ENCODE data around the gene MT1H.
"Not testable (repeated sequence)": the region's sequence is repeated elsewhere in the genome, so short reads cannot be mapped to it uniquely, and the experiment has no call there.

MT1H gene

DNA sequence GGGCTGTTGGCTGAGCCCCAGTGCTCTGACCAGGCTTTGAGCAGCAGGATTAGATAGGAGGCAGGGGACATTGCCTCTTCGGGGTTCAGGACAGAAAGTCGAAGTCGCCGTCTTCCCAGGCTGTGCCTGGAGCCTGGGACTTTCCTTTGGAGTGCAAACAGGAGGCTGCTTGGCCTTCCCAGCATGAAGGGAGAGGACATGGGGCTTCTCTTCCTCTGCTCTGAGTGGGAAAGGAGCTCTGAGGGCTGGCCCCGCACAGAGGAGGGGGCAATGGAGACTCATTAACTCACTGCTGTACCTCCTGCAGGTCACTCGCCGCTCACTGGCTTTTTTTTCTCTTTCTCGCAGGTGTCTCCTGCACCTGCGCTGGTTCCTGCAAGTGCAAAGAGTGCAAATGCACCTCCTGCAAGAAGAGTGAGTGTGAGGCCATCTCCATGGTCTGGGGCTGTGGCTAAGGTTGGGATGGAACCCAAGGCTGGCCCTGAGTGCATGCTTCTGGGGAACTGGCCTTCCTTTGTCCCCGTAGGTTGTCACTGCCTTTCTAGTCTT is 11.2 kb upstream of the MT1H start:
- TF ChIP-seq CTCF (IDR thresholded peaks at IDR 0.05; ENCODE audit: low read depth, low read length), result no peak
- H3K4me3 ChIP-seq (ENCODE audit: low read depth, low read length), result no peak overlapping the region

DNA sequence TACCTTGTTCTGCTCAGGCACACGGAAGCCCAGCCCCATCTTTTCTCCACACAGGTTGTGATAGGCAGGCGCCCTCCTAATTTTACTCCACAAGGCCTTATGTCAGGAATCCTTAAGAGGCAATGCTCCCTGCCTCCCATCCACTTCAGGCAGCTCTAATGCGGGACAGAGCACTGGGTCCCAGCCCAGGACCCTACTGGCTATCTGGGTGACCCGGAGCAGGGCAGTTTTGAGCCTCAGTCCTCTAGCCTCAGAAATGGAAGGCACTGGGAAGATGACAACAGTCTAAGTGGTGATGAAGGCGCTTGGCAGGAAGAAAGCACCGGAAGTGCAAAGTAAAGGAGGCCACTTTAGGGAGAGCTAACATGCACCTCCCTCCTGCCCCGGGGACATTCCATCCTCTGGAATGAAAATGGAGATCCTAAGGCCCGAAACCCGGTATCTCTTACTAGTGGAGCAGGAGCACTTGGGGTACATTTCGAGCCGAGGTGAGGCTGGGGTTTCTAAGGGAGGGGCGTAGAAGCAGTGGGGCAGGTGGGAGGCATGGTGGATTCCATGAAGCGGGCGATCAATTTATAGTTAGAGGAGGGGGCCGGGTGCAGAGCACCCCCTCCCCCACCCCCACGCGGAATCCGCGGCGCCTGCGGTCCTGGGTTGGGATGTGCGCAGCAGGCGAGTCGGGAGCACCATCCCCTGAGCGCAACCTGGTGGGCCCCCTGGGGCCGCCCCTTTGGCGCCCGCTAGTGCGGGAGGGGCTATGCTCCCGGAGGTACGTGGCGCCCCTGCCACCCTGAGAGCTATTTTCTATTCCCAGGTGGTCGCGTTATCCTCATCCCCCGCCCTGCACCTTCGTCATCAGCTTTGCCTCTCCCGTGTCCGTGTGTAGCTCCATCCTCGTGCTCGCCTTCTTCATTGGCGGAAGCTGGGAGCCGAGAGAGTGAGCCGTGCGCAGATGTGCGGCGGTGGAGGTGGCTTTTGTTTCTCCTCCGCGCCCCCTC is 7.0 kb upstream of the MT1H start:
- H3K4me3 ChIP-seq (ENCODE audit: low read depth, low read length), result no peak overlapping the region
- TF ChIP-seq CTCF (IDR thresholded peaks at IDR 0.05; ENCODE audit: low read depth, low read length), result no peak

DNA sequence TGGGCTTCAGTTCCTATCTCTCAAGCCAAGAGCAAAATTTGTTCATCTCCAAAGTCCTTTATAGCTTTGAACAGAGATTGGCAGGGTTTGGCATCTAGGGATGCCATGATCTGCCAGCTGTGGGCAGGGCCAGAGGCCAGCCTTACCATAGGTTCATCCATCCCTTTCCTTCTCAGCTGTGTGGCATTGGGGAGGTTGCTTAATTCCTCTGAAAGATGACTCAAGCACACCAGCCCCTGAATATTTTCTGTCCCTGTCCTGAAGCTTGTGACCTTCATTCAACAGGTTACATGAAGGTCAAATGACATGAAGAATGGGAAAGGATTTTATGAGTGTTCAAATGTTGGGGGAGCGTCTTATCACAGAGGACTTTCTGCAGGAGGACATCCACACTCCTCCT is 5.1 kb upstream of the MT1H start:
- TF ChIP-seq CTCF (IDR thresholded peaks at IDR 0.05; ENCODE audit: low read depth, low read length), result no peak
- no peak overlapping the region for H3K4me3 ChIP-seq (ENCODE audit: low read depth, low read length)

DNA sequence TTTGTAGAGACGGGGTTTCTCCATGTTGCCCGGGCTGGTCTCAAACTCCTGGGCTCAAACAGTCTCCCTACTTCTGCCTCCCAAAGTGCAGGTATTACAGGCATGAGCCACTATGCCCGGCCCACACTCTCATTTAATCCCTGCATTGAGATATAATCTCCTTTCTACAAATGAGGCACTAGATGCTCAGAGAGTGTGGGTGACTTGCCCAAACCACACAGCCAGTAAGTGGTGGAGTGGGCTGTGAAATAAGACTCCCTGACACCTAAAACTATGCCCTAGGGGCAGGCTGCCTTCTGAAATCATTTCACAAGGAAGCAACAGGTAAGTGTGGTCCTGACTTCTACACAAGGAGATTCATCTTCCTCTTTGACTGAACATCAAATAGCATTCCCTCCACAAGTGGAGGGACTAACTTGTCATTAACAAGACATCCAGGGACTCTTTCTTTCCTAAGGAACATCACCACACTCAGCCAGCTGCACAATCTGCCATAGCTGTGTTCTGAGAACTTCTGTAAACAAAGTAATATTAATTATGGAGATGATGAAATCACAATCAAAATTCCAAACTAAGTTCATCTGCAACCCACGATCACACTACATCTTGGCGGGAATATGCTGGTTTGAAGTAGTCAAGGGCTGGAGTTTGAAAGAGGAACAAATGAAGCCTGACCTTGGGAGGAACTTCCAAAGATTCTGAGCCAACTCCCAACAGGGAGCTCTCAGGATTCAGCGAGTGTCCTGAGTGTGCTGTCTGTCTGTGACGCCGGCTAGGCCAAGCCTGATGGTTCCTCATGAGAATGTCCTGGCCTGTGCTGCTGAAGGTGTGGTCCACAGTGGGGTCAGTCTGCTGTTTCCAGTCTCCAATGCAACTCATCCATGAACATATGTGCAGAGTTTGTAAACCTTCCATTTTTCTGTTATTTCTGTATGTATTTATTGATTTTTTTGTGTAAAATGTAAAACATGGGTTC is 4.0 kb upstream of the MT1H start:
- not testable (repeated sequence) for H3K4me3 ChIP-seq (ENCODE audit: low read depth, low read length)

GRCh38 chr16:56667581-56668571 is 1.7 kb upstream of the MT1H start, which contains the start of gene MT1G:
Gene MT1G (minus strand): TSS chr16:56668065. CDS start chr16:56667993, 72 bp downstream.
- H3K4me3 ChIP-seq (ENCODE audit: low read depth, low read length), result no peak within 1 kb of the TSS
- TF ChIP-seq CTCF (IDR thresholded peaks at IDR 0.05; ENCODE audit: low read depth, low read length), result no peak

- no peak for TF ChIP-seq CTCF (IDR thresholded peaks at IDR 0.05; ENCODE audit: low read depth, low read length)
- H3K4me3 ChIP-seq (ENCODE audit: low read depth, low read length), result no peak overlapping the region
These were observed 416 bp downstream of the MT1H start for GRCh38 chr16:56669840-56670619.

All from WI38 (cell line).